GM21825 (cell line): ENCODE data around the gene MAP3K4.

ENCODE experiments used
- ATAC-seq: cut with Tn5 transposase; IDR thresholded peaks from one replicate; pipeline ENCODE4 v1.9.1; 2021; ENCODE audit warnings: mild to moderate bottlenecking, moderate library complexity; ENCODE audit not compliant: unreplicated experiment

MAP3K4 gene

GRCh38 chr6:161163466-161164181, 172.1 kb downstream of the MAP3K4 start:
- ATAC-seq, result no peak

GRCh38 chr6:161164182-161164625, 172.6 kb downstream of the MAP3K4 start:
- ATAC-seq, result no peak

GRCh38 chr6:161166176-161166575, 174.6 kb downstream of the MAP3K4 start:
- no peak for ATAC-seq

GRCh38 chr6:161166677-161167076, 175.1 kb downstream of the MAP3K4 start:
- ATAC-seq, result no peak
